HFFc6 (cell line): ENCODE measurements around the gene TAS1R1. TPM values are rescaled to one million over a fixed set of nuclear protein-coding genes. Genes with fewer than 3 reads are reported as not detected.
A peak's percentile ranks its signal among the peaks of the same experiment; 100 is the strongest.

Experiments
- DNase-seq: peaks from one replicate; pipeline ENCODE4 v3.0.0-alpha.2; 2018
- H3K27ac Mint-ChIP-seq: 2 replicates; pipeline ENCODE4 v1.8.0; 2020; ENCODE audit warnings: mild to moderate bottlenecking, mixed read lengths
- H3K27me3 Mint-ChIP-seq: 2 replicates; pipeline ENCODE4 v1.8.0; 2021; ENCODE audit warnings: mild to moderate bottlenecking, moderate library complexity, mixed read lengths; ENCODE audit not compliant: insufficient read depth
- H3K36me3 Mint-ChIP-seq: 2 replicates; pipeline ENCODE4 v1.8.0; 2021; ENCODE audit warnings: low read depth, mixed read lengths
- H3K4me1 Mint-ChIP-seq: 2 replicates; pipeline ENCODE4 v1.8.0; 2020; ENCODE audit warnings: low read depth, mixed read lengths
- H3K4me3 Mint-ChIP-seq: 2 replicates; pipeline ENCODE4 v1.8.0; 2020; ENCODE audit warnings: mild to moderate bottlenecking, moderate library complexity, mixed read lengths
- H3K9me3 Mint-ChIP-seq: 2 replicates; pipeline ENCODE4 v1.8.0; 2020; ENCODE audit warnings: mild to moderate bottlenecking, mixed read lengths
- CTCF ChIP-seq: fragments of 200-600 bp; sonication (generic); IDR thresholded peaks from 2 replicates; pipeline ENCODE4 v1.5.0; 2021; ENCODE audit warnings: antibody characterized with exemption, mild to moderate bottlenecking
- total RNA-seq, 6 experiments: library from RNA; stranded (reverse); fragmentation: NEBNext Ultra II Directional; extraction: Animal tissue kit (Norgen Biotek cat#: 25700); gene quantifications; 2 replicates in 1 of 6; 3 replicates in 5 of 6; pipeline ENCODE4 v1.2.3, GENCODE V29; 2021

The TAS1R1 gene
- total RNA-seq, 6 experiments from 2014 or later: not detected

- peak; percentile 78 for DNase-seq
- H3K27me3 Mint-ChIP-seq: peaks cover 8% of the 10 kb centered on the region
- H3K9me3 Mint-ChIP-seq: no peaks in the 10 kb centered on the region
- H3K4me3 Mint-ChIP-seq: peak within 1 kb of the TSS; percentile 95
- peaks cover 45% of the 10 kb centered on the region for H3K36me3 Mint-ChIP-seq
- peaks cover 41% of the 10 kb centered on the region for H3K4me1 Mint-ChIP-seq
- H3K27ac Mint-ChIP-seq: peak within 1 kb of the TSS; percentile 86
- TF ChIP-seq CTCF: no peak; the same call in 1 of the 2 replicates
Observed at GRCh38 chr1:6624710-6625583, 69.8 kb downstream of the TAS1R1 start, which contains the start of gene THAP3. THAP3 (plus strand) TSS chr1:6624868; CDS start chr1:6625219, 351 bp downstream.

GRCh38 chr1:6625584-6626149, 70.6 kb downstream of the TAS1R1 start:
- peak; percentile 22; the same call in 1 of the 2 replicates for TF ChIP-seq CTCF
- H3K4me1 Mint-ChIP-seq: peaks cover 41% of the 10 kb centered on the region
- peak overlapping the region; percentile 85 for H3K27ac Mint-ChIP-seq
- no peaks in the 10 kb centered on the region for H3K9me3 Mint-ChIP-seq
- peak; percentile 9 for DNase-seq
- peaks cover 8% of the 10 kb centered on the region for H3K27me3 Mint-ChIP-seq
- peak overlapping the region; percentile 95 for H3K4me3 Mint-ChIP-seq
- peaks cover 40% of the 10 kb centered on the region for H3K36me3 Mint-ChIP-seq

- peak overlapping the region; percentile 95; the same call in 1 of the 2 replicates for H3K4me3 Mint-ChIP-seq
- peaks cover 41% of the 10 kb centered on the region for H3K4me1 Mint-ChIP-seq
- H3K27ac Mint-ChIP-seq: no peak overlapping the region
- peaks cover 40% of the 10 kb centered on the region for H3K36me3 Mint-ChIP-seq
- H3K9me3 Mint-ChIP-seq: no peaks in the 10 kb centered on the region
- no peak for TF ChIP-seq CTCF
- DNase-seq: no peak
- peaks cover 8% of the 10 kb centered on the region for H3K27me3 Mint-ChIP-seq
Observed at GRCh38 chr1:6627031-6627430, 71.9 kb downstream of the TAS1R1 start.

- peaks cover 8% of the 10 kb centered on the region for H3K27me3 Mint-ChIP-seq
- TF ChIP-seq CTCF: no peak
Observed at GRCh38 chr1:6627841-6628545, 72.9 kb downstream of the TAS1R1 start.

GRCh38 chr1:6628971-6629479, 73.9 kb downstream of the TAS1R1 start:
- peaks cover 8% of the 10 kb centered on the region for H3K27me3 Mint-ChIP-seq
- TF ChIP-seq CTCF: no peak
- no peak overlapping the region; the same call in 1 of the 2 replicates for H3K27ac Mint-ChIP-seq
- no peak overlapping the region for H3K4me3 Mint-ChIP-seq
- peaks cover 30% of the 10 kb centered on the region for H3K36me3 Mint-ChIP-seq
- DNase-seq: no peak
- H3K4me1 Mint-ChIP-seq: peaks cover 22% of the 10 kb centered on the region
- H3K9me3 Mint-ChIP-seq: no peaks in the 10 kb centered on the region

More at GRCh38 chr1:6627841-6628545, 72.9 kb downstream of the TAS1R1 start:
- Mint-ChIP-seq H3K9me3 (no peaks in the 10 kb centered on the region), H3K4me1 (peaks cover 32% of the 10 kb centered on the region), H3K36me3 (peaks cover 40% of the 10 kb centered on the region), H3K27ac (peak overlapping the region; percentile 38; the same call in 1 of the 2 replicates), H3K4me3 (peak overlapping the region; percentile 65)
- no peak for DNase-seq
